H1 (cell line): ENCODE measurements around the gene SGMS1. TPM values are rescaled to one million over a fixed set of nuclear protein-coding genes. Genes with fewer than 3 reads are reported as not detected.

Source experiments
- SUZ12 ChIP-seq: fragments of 200-600 bp; sonication (generic); IDR thresholded peaks from 2 replicates; pipeline ENCODE4 v1.6.1; 2012; ENCODE audit warnings: mild to moderate bottlenecking, inconsistent platforms, low read length, moderate library complexity, mixed read lengths
- polyA plus RNA-seq, 7 experiments: library from polyadenylated mRNA; depleted of rRNA in 3 of 7; stranded (reverse) in 5 of 7; unstranded in 2 of 7; fragments of >200 nt in 5 of 7; fragments of 200-250 nt in 2 of 7; gene quantifications; 1 replicate in 5 of 7; 2 replicates in 1 of 7; 4 replicates in 1 of 7; pipeline versions ENCODE4 v1.2.1 to v1.2.3, GENCODE V29; 2011 to 2013; ENCODE audit warnings: missing spikeins in 2 of 7, mixed read lengths in 2 of 7
- total RNA-seq: library from RNA; stranded (reverse); fragmentation: NEBNext Ultra II Directional; extraction: Animal tissue kit (Norgen Biotek cat#: 25700); gene quantifications from 2 replicates; pipeline ENCODE4 v1.2.1, GENCODE V29; 2021
- TF ChIP-seq, protein P1 (sequence below): fragments of 300-600 bp; sonication (generic); IDR thresholded peaks from 2 replicates; pipeline ENCODE4 v1.7.1; 2012; ENCODE audit warnings: low read length, moderate library complexity, mild to moderate bottlenecking, inconsistent platforms; ENCODE audit not compliant: insufficient replicate concordance
- TF ChIP-seq, protein P2 (sequence below): IDR thresholded peaks from 2 replicates; pipeline ENCODE4 v1.6.1; 2012; ENCODE audit warnings: inconsistent platforms

SGMS1 gene
- total and polyA plus RNA-seq, 2 of the 8 experiments (the other 6 are each of a cell fraction or from before 2014, with no cell fraction given): 6.0 to 15.6 TPM

GRCh38 chr10:50650481-50650880 is 26.7 kb upstream of the SGMS1 start (continued):
- TF ChIP-seq, protein P1, sequence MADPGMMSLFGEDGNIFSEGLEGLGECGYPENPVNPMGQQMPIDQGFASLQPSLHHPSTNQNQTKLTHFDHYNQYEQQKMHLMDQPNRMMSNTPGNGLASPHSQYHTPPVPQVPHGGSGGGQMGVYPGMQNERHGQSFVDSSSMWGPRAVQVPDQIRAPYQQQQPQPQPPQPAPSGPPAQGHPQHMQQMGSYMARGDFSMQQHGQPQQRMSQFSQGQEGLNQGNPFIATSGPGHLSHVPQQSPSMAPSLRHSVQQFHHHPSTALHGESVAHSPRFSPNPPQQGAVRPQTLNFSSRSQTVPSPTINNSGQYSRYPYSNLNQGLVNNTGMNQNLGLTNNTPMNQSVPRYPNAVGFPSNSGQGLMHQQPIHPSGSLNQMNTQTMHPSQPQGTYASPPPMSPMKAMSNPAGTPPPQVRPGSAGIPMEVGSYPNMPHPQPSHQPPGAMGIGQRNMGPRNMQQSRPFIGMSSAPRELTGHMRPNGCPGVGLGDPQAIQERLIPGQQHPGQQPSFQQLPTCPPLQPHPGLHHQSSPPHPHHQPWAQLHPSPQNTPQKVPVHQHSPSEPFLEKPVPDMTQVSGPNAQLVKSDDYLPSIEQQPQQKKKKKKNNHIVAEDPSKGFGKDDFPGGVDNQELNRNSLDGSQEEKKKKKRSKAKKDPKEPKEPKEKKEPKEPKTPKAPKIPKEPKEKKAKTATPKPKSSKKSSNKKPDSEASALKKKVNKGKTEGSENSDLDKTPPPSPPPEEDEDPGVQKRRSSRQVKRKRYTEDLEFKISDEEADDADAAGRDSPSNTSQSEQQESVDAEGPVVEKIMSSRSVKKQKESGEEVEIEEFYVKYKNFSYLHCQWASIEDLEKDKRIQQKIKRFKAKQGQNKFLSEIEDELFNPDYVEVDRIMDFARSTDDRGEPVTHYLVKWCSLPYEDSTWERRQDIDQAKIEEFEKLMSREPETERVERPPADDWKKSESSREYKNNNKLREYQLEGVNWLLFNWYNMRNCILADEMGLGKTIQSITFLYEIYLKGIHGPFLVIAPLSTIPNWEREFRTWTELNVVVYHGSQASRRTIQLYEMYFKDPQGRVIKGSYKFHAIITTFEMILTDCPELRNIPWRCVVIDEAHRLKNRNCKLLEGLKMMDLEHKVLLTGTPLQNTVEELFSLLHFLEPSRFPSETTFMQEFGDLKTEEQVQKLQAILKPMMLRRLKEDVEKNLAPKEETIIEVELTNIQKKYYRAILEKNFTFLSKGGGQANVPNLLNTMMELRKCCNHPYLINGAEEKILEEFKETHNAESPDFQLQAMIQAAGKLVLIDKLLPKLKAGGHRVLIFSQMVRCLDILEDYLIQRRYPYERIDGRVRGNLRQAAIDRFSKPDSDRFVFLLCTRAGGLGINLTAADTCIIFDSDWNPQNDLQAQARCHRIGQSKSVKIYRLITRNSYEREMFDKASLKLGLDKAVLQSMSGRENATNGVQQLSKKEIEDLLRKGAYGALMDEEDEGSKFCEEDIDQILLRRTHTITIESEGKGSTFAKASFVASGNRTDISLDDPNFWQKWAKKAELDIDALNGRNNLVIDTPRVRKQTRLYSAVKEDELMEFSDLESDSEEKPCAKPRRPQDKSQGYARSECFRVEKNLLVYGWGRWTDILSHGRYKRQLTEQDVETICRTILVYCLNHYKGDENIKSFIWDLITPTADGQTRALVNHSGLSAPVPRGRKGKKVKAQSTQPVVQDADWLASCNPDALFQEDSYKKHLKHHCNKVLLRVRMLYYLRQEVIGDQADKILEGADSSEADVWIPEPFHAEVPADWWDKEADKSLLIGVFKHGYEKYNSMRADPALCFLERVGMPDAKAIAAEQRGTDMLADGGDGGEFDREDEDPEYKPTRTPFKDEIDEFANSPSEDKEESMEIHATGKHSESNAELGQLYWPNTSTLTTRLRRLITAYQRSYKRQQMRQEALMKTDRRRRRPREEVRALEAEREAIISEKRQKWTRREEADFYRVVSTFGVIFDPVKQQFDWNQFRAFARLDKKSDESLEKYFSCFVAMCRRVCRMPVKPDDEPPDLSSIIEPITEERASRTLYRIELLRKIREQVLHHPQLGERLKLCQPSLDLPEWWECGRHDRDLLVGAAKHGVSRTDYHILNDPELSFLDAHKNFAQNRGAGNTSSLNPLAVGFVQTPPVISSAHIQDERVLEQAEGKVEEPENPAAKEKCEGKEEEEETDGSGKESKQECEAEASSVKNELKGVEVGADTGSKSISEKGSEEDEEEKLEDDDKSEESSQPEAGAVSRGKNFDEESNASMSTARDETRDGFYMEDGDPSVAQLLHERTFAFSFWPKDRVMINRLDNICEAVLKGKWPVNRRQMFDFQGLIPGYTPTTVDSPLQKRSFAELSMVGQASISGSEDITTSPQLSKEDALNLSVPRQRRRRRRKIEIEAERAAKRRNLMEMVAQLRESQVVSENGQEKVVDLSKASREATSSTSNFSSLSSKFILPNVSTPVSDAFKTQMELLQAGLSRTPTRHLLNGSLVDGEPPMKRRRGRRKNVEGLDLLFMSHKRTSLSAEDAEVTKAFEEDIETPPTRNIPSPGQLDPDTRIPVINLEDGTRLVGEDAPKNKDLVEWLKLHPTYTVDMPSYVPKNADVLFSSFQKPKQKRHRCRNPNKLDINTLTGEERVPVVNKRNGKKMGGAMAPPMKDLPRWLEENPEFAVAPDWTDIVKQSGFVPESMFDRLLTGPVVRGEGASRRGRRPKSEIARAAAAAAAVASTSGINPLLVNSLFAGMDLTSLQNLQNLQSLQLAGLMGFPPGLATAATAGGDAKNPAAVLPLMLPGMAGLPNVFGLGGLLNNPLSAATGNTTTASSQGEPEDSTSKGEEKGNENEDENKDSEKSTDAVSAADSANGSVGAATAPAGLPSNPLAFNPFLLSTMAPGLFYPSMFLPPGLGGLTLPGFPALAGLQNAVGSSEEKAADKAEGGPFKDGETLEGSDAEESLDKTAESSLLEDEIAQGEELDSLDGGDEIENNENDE: no peak
- TF ChIP-seq, protein P2, sequence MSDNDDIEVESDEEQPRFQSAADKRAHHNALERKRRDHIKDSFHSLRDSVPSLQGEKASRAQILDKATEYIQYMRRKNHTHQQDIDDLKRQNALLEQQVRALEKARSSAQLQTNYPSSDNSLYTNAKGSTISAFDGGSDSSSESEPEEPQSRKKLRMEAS: no peak
- TF ChIP-seq SUZ12: no peak
